Measurements from ENCODE around the gene PCID2.
A peak's percentile ranks its signal among the peaks of the same experiment; 100 is the strongest.

The PCID2 gene

DNA sequence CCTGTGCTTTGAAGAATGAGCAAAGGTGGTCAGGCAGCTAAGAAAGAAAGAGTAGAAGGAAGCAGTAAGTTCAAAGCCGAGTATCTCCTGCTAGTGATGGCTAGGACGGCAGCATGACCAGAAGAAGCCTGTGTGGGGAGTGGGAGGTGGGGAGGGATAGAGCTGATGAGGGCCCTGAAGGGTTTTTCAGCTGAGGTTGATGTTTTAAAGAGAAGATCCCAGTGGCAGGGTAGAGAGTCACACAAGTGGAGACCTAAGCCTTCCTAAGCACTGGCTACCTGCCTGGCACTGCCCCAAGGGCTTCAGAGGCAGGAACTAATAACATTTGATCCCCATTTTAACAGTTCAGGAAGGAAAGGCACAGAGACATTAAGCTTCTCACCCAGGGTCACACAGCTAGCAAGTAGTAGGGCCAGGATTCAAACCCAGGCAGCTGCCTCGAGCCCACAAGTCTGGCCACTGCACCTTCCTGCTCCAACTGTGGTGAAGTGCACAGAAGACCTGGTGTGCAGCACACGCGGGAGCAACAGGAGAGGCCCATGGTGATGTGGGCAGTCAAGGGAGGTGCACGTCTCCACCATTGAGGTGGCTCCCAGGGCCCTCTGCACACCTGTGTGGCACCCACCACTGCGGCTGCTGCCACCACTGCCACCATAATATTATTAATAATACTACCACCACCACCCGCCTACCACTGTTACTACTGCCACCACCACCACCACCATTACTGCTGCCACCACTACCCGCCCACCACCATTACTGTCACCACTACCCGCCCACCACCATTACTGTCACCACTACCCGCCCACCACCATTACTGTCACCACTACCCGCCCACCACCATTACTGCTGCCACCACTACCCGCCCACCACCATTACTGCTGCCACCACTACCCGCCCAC lies 23.1 kb upstream of the PCID2 start:
- Mint-ChIP-seq H3K9me3 (no peaks in the 10 kb centered on the region), H3K27me3 (ENCODE audit: low read depth) (no peaks in the 10 kb centered on the region), H3K27ac (no peak overlapping the region), H3K4me3 (no peak overlapping the region), H3K36me3 (ENCODE audit: low read depth) (peaks cover 60% of the 10 kb centered on the region), H3K4me1 (no peaks in the 10 kb centered on the region)
- TF ChIP-seq, protein P1, sequence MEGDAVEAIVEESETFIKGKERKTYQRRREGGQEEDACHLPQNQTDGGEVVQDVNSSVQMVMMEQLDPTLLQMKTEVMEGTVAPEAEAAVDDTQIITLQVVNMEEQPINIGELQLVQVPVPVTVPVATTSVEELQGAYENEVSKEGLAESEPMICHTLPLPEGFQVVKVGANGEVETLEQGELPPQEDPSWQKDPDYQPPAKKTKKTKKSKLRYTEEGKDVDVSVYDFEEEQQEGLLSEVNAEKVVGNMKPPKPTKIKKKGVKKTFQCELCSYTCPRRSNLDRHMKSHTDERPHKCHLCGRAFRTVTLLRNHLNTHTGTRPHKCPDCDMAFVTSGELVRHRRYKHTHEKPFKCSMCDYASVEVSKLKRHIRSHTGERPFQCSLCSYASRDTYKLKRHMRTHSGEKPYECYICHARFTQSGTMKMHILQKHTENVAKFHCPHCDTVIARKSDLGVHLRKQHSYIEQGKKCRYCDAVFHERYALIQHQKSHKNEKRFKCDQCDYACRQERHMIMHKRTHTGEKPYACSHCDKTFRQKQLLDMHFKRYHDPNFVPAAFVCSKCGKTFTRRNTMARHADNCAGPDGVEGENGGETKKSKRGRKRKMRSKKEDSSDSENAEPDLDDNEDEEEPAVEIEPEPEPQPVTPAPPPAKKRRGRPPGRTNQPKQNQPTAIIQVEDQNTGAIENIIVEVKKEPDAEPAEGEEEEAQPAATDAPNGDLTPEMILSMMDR (IDR thresholded peaks at IDR 0.05; ENCODE audit: unreplicated experiment in 3 of 3), result no peak

DNA sequence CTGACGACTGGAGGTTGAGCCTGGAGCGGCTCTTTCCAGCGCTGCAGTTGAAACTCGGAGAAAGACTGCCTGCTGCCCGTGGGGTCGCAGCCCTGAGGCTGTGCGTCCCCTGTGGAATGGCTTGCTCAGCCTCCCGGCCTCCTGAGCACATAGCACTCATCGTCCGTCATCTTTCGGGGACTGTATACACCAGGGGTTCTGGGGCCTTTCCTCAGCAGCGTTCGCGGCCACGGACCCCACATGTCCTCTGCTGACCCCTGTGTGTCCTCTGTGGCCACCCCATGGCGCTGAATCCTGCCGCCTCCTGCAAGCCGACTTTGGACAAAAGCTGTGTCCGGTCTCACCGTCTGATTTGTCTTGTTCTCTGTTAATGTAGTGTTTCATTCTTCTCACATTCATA lies 21.3 kb upstream of the PCID2 start:
- Mint-ChIP-seq H3K27me3 (ENCODE audit: low read depth) (no peaks in the 10 kb centered on the region), H3K4me3 (no peak overlapping the region), H3K9me3 (no peaks in the 10 kb centered on the region), H3K4me1 (no peaks in the 10 kb centered on the region), H3K36me3 (ENCODE audit: low read depth) (peaks cover 59% of the 10 kb centered on the region), H3K27ac (peak overlapping the region in 1 of 3 experiments; percentile 85)
- TF ChIP-seq, protein P1 (IDR thresholded peaks at IDR 0.05; ENCODE audit: unreplicated experiment in 3 of 3), result no peak

DNA sequence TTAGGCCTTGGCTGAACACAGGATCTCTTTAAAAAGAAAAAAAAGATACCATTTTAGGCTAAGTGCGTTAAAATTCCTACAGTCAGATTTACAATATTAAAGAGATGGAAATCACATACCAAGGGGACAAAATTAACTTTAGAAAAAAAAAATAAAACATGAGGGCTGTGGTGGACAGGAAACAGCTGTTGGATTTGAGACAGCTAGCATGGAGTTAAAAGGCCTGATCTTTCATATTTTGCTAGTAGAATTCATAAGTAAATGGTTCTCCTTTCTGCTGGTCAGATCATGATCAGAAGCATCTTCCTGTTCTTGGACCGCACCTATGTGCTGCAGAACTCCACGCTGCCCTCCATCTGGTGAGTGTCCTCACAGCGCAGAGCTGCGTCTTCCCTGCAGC lies 20.7 kb upstream of the PCID2 start:
- Mint-ChIP-seq H3K36me3 (ENCODE audit: low read depth) (peaks cover 64% of the 10 kb centered on the region), H3K27ac (peak overlapping the region in 1 of 3 experiments; percentile 85), H3K27me3 (ENCODE audit: low read depth) (no peaks in the 10 kb centered on the region), H3K4me3 (no peak overlapping the region), H3K9me3 (no peaks in the 10 kb centered on the region), H3K4me1 (no peaks in the 10 kb centered on the region)
- TF ChIP-seq, protein P1 (IDR thresholded peaks at IDR 0.05; ENCODE audit: unreplicated experiment in 3 of 3), result no peak

DNA sequence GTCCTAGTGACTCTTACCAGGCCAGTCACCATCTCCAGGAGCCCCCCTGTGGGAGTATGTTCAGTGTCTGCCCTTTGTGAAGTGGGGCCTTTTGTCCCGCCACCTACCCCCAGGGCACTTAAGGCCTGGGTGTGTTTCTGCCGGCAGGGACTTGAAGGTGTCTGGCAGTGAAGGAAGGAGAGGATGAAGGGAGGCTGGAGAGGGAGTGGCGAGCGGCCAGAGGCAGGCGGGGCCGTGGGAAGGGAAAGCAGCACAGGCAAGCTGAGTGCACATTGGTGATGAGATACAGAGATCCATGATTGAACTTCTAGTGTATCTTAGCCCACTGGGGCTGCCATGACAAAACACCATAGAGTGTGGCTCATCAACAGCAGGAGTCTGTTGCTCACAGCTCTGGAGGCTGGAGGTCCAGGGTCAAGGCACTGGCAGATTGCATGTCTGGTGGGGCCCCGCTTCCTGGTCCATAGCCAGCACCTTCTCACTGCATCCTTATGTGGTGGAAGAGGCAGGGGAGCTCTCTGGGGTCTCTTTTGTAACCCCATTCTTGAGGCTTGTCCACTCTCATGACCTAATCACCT lies 18.5 kb upstream of the PCID2 start:
- no peak overlapping the region for H3K4me3 Mint-ChIP-seq
- H3K4me1 Mint-ChIP-seq, result no peaks in the 10 kb centered on the region
- TF ChIP-seq, protein P1 (IDR thresholded peaks at IDR 0.05; ENCODE audit: unreplicated experiment in 3 of 3), result no peak
- H3K27me3 Mint-ChIP-seq (ENCODE audit: low read depth), result no peaks in the 10 kb centered on the region
- H3K36me3 Mint-ChIP-seq (ENCODE audit: low read depth), result peaks cover 69% of the 10 kb centered on the region
- H3K27ac Mint-ChIP-seq, result no peak overlapping the region
- H3K9me3 Mint-ChIP-seq, result no peaks in the 10 kb centered on the region

DNA sequence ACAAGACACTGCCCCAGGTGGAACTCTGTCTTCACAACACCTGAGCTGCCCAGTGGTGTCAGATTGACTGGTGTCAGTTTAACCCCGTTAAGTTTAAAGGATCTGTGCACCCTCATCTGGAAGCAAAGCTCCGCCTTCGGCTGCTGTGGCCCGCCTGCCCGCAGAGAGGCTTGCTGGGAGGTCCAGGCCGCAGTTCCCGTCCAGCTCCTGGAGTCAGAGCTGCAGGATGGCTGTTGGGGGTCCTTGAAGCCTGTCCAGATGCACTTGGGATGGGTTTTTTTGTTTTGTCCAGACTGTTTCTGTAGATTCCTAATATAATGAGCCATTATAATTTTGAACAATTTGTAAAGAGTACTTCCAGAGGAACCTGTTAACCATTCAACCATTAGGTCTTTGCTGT lies 17.0 kb upstream of the PCID2 start:
- H3K27me3 Mint-ChIP-seq (ENCODE audit: low read depth), result no peaks in the 10 kb centered on the region
- peaks cover 65% of the 10 kb centered on the region for H3K36me3 Mint-ChIP-seq (ENCODE audit: low read depth)
- H3K27ac Mint-ChIP-seq, result no peak overlapping the region
- TF ChIP-seq, protein P1 (IDR thresholded peaks at IDR 0.05; ENCODE audit: unreplicated experiment in 3 of 3), result no peak
- no peaks in the 10 kb centered on the region for H3K9me3 Mint-ChIP-seq
- no peak overlapping the region for H3K4me3 Mint-ChIP-seq
- H3K4me1 Mint-ChIP-seq, result no peaks in the 10 kb centered on the region

Measured in nephron (organoid).